Measurements from ENCODE around the gene SLC25A43.
"Not testable (repeated sequence)": the region's sequence is repeated elsewhere in the genome, so short reads cannot be mapped to it uniquely, and the experiment has no call there.

Gene SLC25A43

GRCh38 chrX:119468551-119469312, 69.6 kb downstream of the SLC25A43 start:
- DNase-seq (ENCODE audit: low read depth in 2 of 2) = peak; percentile 75 to 87

GRCh38 chrX:119469313-119469635, 70.1 kb downstream of the SLC25A43 start:
- DNase-seq (ENCODE audit: low read depth in 2 of 2) = no peak

DNA sequence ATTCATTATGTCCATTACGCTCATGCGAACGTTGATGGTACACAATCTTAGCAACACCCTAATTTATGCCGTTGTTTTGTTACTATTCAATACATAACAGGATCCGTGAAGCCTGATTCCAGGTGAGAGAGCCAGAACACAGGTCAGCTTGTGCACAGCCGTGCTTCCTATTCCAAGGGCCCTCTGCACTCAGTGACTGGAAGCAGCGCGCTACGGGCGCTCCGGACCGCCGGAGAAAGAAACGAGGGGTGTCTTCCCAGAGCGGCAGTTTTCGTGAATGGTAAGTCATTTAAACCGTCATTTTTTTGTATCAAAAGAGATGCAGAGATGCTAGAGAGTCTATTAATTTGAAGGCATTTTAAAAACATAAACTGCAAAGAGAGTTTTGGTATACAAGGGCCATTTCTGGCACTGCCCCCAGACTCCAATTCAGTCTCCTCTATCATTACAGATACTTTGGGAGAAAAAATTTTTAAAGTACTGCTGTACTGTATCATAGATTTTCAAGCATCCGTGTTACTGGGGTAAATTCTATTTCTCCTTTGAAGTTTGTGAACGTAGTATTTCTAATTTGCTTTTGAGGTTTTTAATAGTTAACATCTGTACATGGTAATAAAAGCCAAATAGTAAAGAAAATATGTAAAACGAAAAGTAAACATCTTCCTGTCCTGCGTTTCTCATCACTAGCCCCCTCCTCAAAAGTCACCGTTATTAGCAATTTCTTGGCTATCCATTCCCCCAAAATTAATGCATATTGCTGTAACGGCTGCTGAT, 75.7 kb downstream of the SLC25A43 start:
- no peak for DNase-seq (ENCODE audit: low read depth in 2 of 2)

DNA sequence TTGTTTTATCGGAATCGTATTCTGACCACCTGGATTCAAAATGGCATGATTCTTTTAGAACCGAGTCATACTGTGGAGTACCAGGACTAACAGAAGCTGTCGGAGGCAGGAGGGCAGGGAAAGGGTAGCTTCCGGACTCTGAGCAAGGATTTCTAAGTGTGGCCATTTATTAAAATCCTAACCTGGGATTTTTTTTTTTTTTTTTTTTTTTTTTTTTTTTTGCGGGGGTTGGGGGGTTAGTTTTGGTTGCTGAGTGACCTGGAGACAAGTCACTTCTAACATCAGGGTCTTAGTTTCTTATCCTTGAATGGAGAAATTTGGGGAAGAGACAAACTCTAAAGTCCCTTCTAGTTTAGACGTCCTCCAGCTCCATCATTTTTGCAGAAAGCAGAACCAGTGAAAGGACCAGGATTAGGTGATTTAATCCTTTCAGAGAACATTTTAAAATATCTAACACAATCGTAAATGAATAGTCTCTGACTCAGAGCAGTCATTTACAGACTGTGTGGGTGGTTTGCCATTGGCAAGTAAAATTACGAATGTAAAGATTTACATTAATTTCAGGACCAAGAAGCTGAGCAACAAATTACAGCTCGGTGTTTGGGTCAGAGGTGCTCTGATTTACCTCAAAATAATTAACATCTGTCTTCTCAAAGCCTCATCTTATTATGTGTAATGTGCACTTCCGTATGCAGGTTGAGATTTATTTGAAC, 76.4 kb downstream of the SLC25A43 start:
- DNase-seq (ENCODE audit: low read depth in 2 of 2) = no peak

- no peak for DNase-seq (ENCODE audit: low read depth in 2 of 2)
Measured at GRCh38 chrX:119477812-119478232, 78.7 kb downstream of the SLC25A43 start.

DNA sequence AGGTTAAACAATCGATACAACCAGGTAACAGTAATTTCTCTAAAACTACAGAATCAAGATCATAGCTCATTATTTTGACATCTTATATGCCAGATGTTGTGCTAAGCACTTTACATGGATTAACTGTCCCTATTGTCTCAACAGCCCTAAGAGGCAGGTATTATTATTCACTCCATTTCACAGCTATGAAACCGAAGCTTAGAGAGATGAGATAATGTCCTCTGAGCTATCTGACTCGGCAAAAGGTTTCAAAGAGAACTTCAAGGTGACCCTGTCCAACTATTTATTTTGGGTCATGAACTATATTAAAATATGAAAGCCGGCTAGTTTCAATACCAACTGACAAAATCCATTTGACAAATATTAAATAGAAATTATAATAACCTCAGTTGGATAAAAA, 79.4 kb downstream of the SLC25A43 start:
- DNase-seq (ENCODE audit: low read depth in 2 of 2) = no peak

DNA sequence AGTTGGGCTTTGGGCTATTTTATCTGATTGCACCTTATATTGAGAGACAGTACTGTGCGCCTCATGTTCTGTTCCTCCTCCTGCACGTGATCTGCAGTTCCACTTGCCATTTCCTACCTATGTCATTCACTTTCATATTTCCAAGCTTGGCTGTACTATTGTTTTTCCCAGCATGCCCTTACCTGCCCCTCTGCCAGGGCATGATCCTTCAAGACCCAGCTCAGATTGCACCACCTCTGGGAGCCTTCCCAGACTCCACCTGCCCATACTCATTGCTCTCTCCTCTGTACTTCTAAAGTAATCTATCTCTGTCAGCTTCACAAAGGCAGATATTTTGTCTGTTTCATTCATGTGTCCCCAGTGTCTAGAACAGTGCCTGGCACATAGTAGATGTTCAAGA, 80.7 kb downstream of the SLC25A43 start:
- no peak for DNase-seq (ENCODE audit: low read depth in 2 of 2)

GRCh38 chrX:119481323-119481801, 82.2 kb downstream of the SLC25A43 start:
- no peak for DNase-seq (ENCODE audit: low read depth in 2 of 2)

- no peak for DNase-seq (ENCODE audit: low read depth in 2 of 2)
Measured at GRCh38 chrX:119482041-119482440, 82.9 kb downstream of the SLC25A43 start.

DNA sequence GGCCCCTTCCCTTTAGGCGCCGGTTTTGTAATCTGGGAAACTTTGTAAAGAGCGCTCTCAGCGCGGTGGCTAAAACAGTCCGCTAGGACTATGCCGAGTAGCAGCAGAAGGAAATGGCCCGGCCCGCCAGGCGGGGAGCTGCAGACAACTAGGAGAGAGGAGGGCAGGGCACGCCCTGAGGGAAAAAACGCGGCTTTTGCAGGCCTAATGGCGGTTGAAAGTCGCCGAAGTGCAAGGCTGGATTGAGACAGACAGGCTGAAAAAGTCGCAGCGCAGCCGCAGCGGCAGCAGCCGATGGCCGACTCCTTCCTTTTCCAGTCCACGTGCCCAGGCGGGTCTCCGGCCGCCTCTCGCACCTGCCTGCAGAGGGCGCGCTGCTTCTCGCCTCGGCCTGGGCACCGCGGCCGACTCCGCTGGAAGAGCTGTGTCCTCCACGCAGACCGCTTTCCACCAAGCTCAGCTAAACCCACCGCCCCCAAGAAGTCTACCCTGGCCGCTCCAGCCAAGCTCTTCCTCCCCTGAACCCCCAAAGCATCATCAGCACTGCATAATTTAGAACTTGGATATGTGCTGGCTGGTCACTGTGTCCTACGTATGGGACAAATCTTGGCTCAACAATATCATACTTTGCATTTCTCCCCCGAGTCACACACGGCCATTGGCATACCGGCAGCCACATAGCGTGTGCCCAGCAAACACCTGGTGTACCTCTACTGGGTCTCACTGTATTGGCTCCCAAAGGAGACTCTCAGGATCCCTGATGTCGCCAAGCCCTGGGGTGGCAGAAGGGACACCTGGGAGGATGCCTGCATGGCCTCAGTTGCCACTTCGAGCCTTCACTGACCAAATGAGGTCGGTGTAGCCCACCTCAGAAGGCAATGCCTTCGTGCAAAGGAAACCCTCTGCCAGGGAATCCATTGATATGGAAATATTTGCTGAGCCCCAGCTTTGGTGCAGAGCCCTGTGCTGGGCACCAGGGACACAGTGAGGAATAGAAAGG, 83.6 kb downstream of the SLC25A43 start:
- DNase-seq (ENCODE audit: low read depth in 2 of 2) = peak; percentile 48 to 55

DNA sequence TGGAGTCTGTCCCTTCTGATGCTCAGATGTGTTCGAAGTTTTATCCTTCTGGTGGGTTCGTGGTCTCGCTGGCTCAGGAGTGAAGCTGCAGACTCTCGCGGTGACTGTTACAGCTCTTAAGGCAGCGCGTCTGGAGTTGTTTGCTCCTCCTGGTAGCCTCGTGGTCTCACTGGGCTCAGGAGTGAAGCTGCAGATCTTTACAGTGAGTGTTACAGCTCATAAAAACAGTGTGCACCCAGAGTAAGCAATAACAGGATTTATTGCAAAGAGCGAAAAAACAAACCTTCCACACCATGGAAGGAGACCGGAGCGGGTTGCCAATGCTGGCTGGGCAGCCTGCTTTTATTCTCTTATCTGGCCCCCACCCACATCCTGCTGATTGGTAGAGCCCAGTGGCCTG, 87.6 kb downstream of the SLC25A43 start:
- no peak for DNase-seq (ENCODE audit: low read depth in 2 of 2)

DNA sequence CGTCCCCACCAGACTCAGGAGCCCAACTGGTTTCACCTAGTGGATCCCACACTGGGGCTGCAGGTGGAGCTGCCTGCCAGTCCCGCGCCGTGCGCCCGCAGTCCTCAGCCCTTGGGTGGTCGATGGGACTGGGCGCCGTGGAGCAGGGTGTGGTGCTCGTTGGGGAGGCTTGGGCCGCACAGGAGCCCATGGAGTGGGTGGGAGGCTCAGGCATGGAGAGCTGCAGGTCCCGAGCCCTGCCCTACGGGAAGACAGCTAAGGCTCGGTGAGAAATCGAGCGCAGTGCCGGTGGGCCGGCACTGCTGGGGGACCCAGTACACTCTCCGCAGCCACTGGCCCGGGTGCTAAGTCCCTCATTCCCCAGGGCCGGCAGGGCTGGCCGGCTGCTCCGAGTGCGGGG, 88.6 kb downstream of the SLC25A43 start:
- not testable (repeated sequence) for DNase-seq (ENCODE audit: low read depth in 2 of 2)

DNA sequence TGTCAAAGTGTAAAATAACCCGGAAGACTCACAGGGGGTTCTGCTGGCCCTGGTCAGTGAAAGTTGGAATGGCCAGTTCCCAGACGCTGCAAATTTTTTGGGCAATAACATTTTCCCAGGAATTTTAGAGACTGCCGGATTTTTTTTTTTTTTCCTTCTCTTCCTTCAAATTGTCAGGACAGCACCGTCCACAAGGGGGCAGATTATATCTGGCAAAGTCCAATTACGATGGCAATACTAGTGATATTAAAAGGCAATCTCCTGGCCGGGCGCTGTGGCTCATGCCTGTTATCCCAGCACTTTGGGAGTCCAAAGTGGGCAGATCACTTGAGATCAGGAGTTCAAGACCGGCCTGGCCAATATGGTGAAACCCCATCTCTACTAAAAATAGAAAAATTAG, 89.6 kb downstream of the SLC25A43 start:
- DNase-seq (ENCODE audit: low read depth in 2 of 2) = no peak

- DNase-seq (ENCODE audit: low read depth in 2 of 2) = no peak
Measured at GRCh38 chrX:119489212-119490074, 90.3 kb downstream of the SLC25A43 start.

DNA sequence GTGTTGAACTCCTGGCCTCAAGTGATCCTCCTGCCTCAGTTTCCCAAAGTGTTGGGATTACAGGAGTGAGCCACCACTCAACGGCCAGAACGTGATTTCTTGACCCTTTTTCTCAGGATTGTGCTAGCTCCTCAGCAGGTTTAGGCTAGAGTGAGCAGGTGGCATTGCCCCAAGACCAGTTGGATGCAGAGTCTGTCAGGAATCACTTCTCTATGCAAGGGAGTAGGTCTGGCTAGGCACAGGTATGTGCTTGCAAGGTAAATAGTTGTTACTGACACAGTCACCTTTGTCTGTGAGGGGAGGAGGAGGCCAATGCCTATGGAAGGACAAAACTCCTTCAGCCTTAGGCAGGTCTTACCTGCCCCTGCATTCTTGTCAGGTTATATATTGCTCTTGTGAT, 93.3 kb downstream of the SLC25A43 start:
- no peak for DNase-seq (ENCODE audit: low read depth in 2 of 2)

- not testable (repeated sequence) for DNase-seq (ENCODE audit: low read depth in 2 of 2)
Measured at GRCh38 chrX:119493851-119494495, 94.8 kb downstream of the SLC25A43 start.

DNA sequence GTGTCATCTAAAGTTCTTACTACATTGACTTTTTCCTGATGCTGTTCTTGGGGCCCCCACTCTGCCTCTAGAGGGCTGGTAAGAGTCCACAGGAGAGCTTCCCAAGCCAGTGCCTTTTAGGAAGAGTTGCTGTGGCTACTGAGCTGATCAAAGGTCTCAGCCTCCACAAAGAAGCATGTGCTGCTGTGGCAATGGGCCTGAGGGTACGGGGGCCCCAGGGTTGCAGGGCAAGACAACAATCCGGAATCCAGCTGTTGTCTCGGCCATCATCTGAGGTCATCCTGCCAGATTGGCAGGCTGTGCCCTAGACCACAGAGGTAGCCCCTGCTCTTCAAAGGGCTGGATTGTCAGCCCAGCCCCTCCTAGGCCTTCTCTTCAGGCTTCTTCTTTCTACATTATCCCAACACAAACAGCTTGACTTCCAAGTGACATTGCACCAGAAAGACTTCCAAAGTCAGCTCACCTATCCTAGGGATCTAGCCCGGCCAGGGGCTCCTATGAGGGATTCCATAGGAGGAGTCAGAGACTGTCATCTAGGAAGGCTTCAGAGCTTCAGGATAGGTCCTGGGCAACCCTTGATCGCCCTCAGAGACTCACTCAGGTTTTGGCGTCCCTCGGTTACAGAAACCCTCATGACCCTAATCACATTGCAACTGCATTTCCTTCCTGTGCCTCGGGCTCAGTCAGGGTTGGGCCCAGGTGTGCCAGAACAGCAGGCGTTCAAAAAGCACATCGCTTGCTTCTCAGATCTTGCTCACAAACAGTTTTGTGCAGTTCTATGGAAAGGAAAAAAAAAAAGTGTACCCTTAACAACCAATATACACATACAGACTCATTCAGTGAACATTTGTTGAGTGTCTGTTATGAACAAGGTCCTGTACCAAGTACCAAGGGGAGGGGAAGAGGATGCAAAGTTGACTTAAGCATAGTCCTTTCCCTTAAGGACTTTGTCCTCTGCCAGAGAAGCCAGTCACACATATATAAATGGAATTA, 96.9 kb downstream of the SLC25A43 start:
- no peak for DNase-seq (ENCODE audit: low read depth in 2 of 2)

DNA sequence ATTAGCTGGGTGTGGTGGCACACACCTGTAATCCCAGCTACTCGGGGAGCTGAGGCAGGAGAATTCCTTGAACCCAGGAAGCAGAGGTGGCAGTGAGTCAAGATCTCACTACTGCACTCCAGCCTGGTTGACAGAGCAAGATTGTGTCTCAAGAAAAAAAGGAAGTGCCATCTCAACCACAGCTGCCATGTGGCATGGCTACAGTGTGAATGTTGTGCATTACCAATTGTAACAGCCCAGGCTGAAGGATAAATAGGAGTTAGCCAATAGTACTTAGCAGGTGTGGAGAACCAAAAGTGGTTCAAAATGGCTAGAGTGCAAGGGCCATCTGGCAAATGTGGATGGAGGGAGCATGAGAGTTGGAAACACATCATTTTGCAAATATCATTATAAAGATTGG, 98.0 kb downstream of the SLC25A43 start:
- no peak for DNase-seq (ENCODE audit: low read depth in 2 of 2)

Measured in stimulated activated CD4-positive, alpha-beta T cell treated with anti-CD3 and anti-CD28 coated beads, Interleukin-15, amount 100 ng/mL, for 48 hours (primary cell).